Thyroid gland (tissue), 4 donors: Measurements from ENCODE around the gene NOS1AP.

Experiments used
- POLR2A ChIP-seq, 2 donors: fragments of 450-650 bp; IDR thresholded peaks; one replicate each; pipeline ENCODE4 v1.6.1; 2017; ENCODE audit warnings: antibody characterized with exemption in 2 of 2, mild to moderate bottlenecking in 2 of 2, moderate library complexity in 1 of 2
- TF ChIP-seq, protein P1 (sequence below), 6 experiments: fragments of 200-600 bp in 3 of 6; fragments of 450-650 bp in 3 of 6; sonication (generic) in 3 of 6; IDR thresholded peaks; one replicate each; pipeline ENCODE4 v1.5.1; 2016 to 2019; ENCODE audit warnings: antibody characterized with exemption in 6 of 6, mild to moderate bottlenecking in 2 of 6, inconsistent platforms in 1 of 6, moderate library complexity in 1 of 6

DNA sequence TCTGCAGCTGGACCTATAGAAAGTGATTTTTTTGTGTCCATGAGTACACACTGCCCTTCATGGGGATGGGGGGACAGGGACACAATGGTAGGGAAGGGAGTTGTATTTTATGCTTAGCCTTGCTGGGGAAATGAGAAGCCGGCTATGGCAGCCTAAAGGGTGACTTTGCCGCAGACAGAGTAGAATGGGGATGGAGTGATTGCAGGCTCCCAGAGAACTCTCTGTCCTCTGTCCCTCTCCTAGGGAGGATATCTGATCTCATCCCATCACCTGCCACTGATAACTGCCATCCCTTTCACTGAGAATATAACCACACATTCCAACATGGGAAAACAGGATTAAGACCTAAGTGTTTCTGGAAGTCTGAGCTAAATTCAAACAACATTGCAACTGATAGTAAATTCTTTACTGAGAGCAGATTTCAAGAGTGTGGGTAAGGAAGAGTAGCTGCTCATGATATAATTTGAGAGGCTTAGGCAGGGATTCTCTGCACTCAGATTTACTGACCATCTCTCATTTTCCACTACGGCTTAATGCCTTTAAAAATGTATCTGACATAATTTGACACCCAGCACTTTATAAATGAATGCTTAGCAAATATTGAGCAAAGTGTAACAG lies 328.6 kb downstream of the NOS1AP start:
- TF ChIP-seq, protein P1, sequence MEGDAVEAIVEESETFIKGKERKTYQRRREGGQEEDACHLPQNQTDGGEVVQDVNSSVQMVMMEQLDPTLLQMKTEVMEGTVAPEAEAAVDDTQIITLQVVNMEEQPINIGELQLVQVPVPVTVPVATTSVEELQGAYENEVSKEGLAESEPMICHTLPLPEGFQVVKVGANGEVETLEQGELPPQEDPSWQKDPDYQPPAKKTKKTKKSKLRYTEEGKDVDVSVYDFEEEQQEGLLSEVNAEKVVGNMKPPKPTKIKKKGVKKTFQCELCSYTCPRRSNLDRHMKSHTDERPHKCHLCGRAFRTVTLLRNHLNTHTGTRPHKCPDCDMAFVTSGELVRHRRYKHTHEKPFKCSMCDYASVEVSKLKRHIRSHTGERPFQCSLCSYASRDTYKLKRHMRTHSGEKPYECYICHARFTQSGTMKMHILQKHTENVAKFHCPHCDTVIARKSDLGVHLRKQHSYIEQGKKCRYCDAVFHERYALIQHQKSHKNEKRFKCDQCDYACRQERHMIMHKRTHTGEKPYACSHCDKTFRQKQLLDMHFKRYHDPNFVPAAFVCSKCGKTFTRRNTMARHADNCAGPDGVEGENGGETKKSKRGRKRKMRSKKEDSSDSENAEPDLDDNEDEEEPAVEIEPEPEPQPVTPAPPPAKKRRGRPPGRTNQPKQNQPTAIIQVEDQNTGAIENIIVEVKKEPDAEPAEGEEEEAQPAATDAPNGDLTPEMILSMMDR (IDR thresholded peaks at IDR 0.05) = no peak
- TF ChIP-seq POLR2A (IDR thresholded peaks at IDR 0.05) = no peak
